Trophoblast cell (in vitro differentiated cells and primary cell): ENCODE measurements around the gene MEN1.

Source experiments
- DNase-seq, 2 donors: peaks; one replicate each; pipeline ENCODE4 v3.0.0-alpha.2; 2016
- H2AFZ ChIP-seq: 2 replicates; pipeline ENCODE4 v1.6.1; 2013; ENCODE audit warnings: low read length, moderate library complexity, mild to moderate bottlenecking; ENCODE audit not compliant: insufficient read depth, poor library complexity
- H2AK5ac ChIP-seq: 2 replicates; pipeline ENCODE4 v1.6.1; 2013; ENCODE audit warnings: mild to moderate bottlenecking, low read length
- H2BK120ac ChIP-seq: 2 replicates; pipeline ENCODE4 v1.6.1; 2013; ENCODE audit warnings: low read length, mild to moderate bottlenecking, moderate library complexity; ENCODE audit not compliant: insufficient read depth, poor library complexity
- H2BK12ac ChIP-seq: 2 replicates; pipeline ENCODE4 v1.6.1; 2013; ENCODE audit warnings: mild to moderate bottlenecking, low read length, moderate library complexity
- H2BK5ac ChIP-seq: 2 replicates; pipeline ENCODE4 v1.6.1; 2013; ENCODE audit warnings: low read length, low read depth, moderate library complexity, mild to moderate bottlenecking; ENCODE audit not compliant: poor library complexity
- H3K14ac ChIP-seq: 2 replicates; pipeline ENCODE4 v1.6.1; 2013; ENCODE audit warnings: mild to moderate bottlenecking, low read length
- H3K18ac ChIP-seq: 2 replicates; pipeline ENCODE4 v1.6.1; 2013; ENCODE audit warnings: mild to moderate bottlenecking, low read length
- H3K23ac ChIP-seq: 2 replicates; pipeline ENCODE4 v1.6.1; 2013; ENCODE audit warnings: low read length
- H3K27ac ChIP-seq: 2 replicates; pipeline ENCODE4 v1.5.1; 2013; ENCODE audit warnings: low read depth, mild to moderate bottlenecking, inconsistent platforms, low read length, moderate library complexity
- H3K27me3 ChIP-seq: 2 replicates; pipeline ENCODE4 v1.6.1; 2013; ENCODE audit warnings: inconsistent platforms, mild to moderate bottlenecking, low read length, moderate library complexity; ENCODE audit not compliant: insufficient read depth
- H3K36me3 ChIP-seq, 2 experiments: 1 replicate in 1 of 2; 2 replicates in 1 of 2; pipeline ENCODE4 v1.6.1; 2013; ENCODE audit warnings: low read length in 2 of 2, mild to moderate bottlenecking in 2 of 2, moderate library complexity in 1 of 2; ENCODE audit not compliant: insufficient read depth in 2 of 2, control insufficient read depth in 1 of 2
- H3K4ac ChIP-seq: 2 replicates; pipeline ENCODE4 v1.6.1; 2013; ENCODE audit warnings: low read depth, mild to moderate bottlenecking, low read length, moderate library complexity
- H3K4me1 ChIP-seq, 2 experiments: 1 replicate in 1 of 2; 2 replicates in 1 of 2; pipeline ENCODE4 v1.6.1; 2013; ENCODE audit warnings: low read length in 2 of 2, mild to moderate bottlenecking in 2 of 2, moderate library complexity in 1 of 2; ENCODE audit not compliant: insufficient read depth in 2 of 2, control insufficient read depth in 1 of 2
- H3K4me2 ChIP-seq: 2 replicates; pipeline ENCODE4 v1.6.1; 2013; ENCODE audit warnings: inconsistent platforms, mild to moderate bottlenecking, low read length, moderate library complexity
- H3K4me3 ChIP-seq: 2 replicates; pipeline ENCODE4 v1.5.1; 2013; ENCODE audit warnings: mild to moderate bottlenecking, low read depth, low read length, inconsistent platforms
- H3K79me1 ChIP-seq: one replicate; pipeline ENCODE4 v1.6.1; 2013; ENCODE audit warnings: low read length
- H3K79me2 ChIP-seq: 2 replicates; pipeline ENCODE4 v1.6.1; 2013; ENCODE audit warnings: low read length, mild to moderate bottlenecking; ENCODE audit not compliant: control insufficient read depth, insufficient read depth, poor library complexity
- H3K9ac ChIP-seq: 2 replicates; pipeline ENCODE4 v1.6.1; 2013; ENCODE audit warnings: mild to moderate bottlenecking, low read length
- H3K9me3 ChIP-seq: 2 replicates; pipeline ENCODE4 v1.6.1; 2013; ENCODE audit warnings: low read depth, mild to moderate bottlenecking, control low read depth, inconsistent platforms, low read length; ENCODE audit not compliant: insufficient read depth
- H4K12ac ChIP-seq: 2 replicates; pipeline ENCODE4 v1.6.1; 2013; ENCODE audit warnings: low read depth, mild to moderate bottlenecking, low read length, moderate library complexity
- H4K8ac ChIP-seq: 2 replicates; pipeline ENCODE4 v1.6.1; 2013; ENCODE audit warnings: low read depth, mild to moderate bottlenecking, low read length, moderate library complexity
- H4K91ac ChIP-seq: one replicate; pipeline ENCODE4 v1.6.1; 2013; ENCODE audit warnings: low read depth, mild to moderate bottlenecking, low read length, moderate library complexity
- WGBS: extraction: QIAGEN DNeasy Blood & Tissue Kit; methylation state at CpG from one replicate; pipeline ENCODE4 v1.1.7; 2013; ENCODE audit warnings: missing lambda C conversion rate; ENCODE audit not compliant: insufficient read length, insufficient coverage; ENCODE audit errors: extremely low coverage; 5-methylcytosine and 5-hydroxymethylcytosine counted together

The MEN1 gene

GRCh38 chr11:64764753-64765152 is 45.6 kb downstream of the MEN1 start:
- no peak overlapping the region for H2AFZ ChIP-seq
- H3K9ac ChIP-seq, result no peak overlapping the region
- no peak overlapping the region for H3K4ac ChIP-seq
- H3K79me1 ChIP-seq, result no peaks in the 10 kb centered on the region
- H4K8ac ChIP-seq, result no peak overlapping the region
- DNase-seq, result no peak
- H4K12ac ChIP-seq, result no peak overlapping the region
- peaks cover 66 to 76% of the 10 kb centered on the region in 2 experiments for H3K36me3 ChIP-seq
- H3K27me3 ChIP-seq, result no peaks in the 10 kb centered on the region
- no peak overlapping the region for H2AK5ac ChIP-seq
- no peak overlapping the region for H4K91ac ChIP-seq
- H3K4me1 ChIP-seq, result peaks cover 5 to 9% of the 10 kb centered on the region in 2 experiments
- no peak overlapping the region for H2BK120ac ChIP-seq
- H3K27ac ChIP-seq, result no peak overlapping the region
- no peaks in the 10 kb centered on the region for H3K79me2 ChIP-seq
- no CpG with 5 or more reads among the region's 8 CpGs for WGBS
- H3K4me2 ChIP-seq, result no peak overlapping the region
- no peak overlapping the region for H3K23ac ChIP-seq
- no peak overlapping the region for H3K4me3 ChIP-seq
- no peak overlapping the region for H3K14ac ChIP-seq
- no peak overlapping the region for H2BK12ac ChIP-seq
- H3K9me3 ChIP-seq, result no peaks in the 10 kb centered on the region
- no peak overlapping the region for H2BK5ac ChIP-seq
- no peak overlapping the region for H3K18ac ChIP-seq

GRCh38 chr11:64764040-64764611 is 46.2 kb downstream of the MEN1 start:
- Histone ChIP-seq H3K36me3 (peaks cover 62 to 70% of the 10 kb centered on the region in 2 experiments), H3K4me3 (no peak overlapping the region), H3K9me3 (no peaks in the 10 kb centered on the region), H2BK120ac (no peak overlapping the region), H3K4ac (no peak overlapping the region), H4K12ac (no peak overlapping the region), H3K4me2 (no peak overlapping the region), H3K79me2 (no peaks in the 10 kb centered on the region), H3K23ac (no peak overlapping the region), H3K14ac (no peak overlapping the region), H3K9ac (no peak overlapping the region), H4K91ac (no peak overlapping the region), H3K79me1 (no peaks in the 10 kb centered on the region), H3K27ac (no peak overlapping the region), H2BK5ac (no peak overlapping the region), H2BK12ac (no peak overlapping the region), H2AFZ (no peak overlapping the region), H3K27me3 (no peaks in the 10 kb centered on the region), H4K8ac (no peak overlapping the region), H3K4me1 (peaks cover 11 to 15% of the 10 kb centered on the region in 2 experiments), H2AK5ac (no peak overlapping the region), H3K18ac (no peak overlapping the region)
- no peak for DNase-seq
- WGBS, result no CpG with 5 or more reads among the region's 11 CpGs

GRCh38 chr11:64763526-64764039 is 46.8 kb downstream of the MEN1 start:
- no peak overlapping the region for H3K4me3 ChIP-seq
- H2AK5ac ChIP-seq, result no peak overlapping the region
- H4K12ac ChIP-seq, result no peak overlapping the region
- no CpG with 5 or more reads among the region's 6 CpGs for WGBS
- peaks cover 58 to 65% of the 10 kb centered on the region in 2 experiments for H3K36me3 ChIP-seq
- no peak overlapping the region for H3K27ac ChIP-seq
- H3K79me2 ChIP-seq, result no peaks in the 10 kb centered on the region
- H3K9ac ChIP-seq, result no peak overlapping the region
- H4K91ac ChIP-seq, result no peak overlapping the region
- H3K4me1 ChIP-seq, result peaks cover 12 to 15% of the 10 kb centered on the region in 2 experiments
- no peak overlapping the region for H4K8ac ChIP-seq
- DNase-seq, result no peak
- H3K23ac ChIP-seq, result no peak overlapping the region
- no peaks in the 10 kb centered on the region for H3K27me3 ChIP-seq
- H2BK12ac ChIP-seq, result no peak overlapping the region
- H2BK5ac ChIP-seq, result no peak overlapping the region
- H3K4me2 ChIP-seq, result no peak overlapping the region
- no peak overlapping the region for H2AFZ ChIP-seq
- no peak overlapping the region for H3K4ac ChIP-seq
- no peak overlapping the region for H3K18ac ChIP-seq
- no peak overlapping the region for H2BK120ac ChIP-seq
- H3K14ac ChIP-seq, result no peak overlapping the region
- no peaks in the 10 kb centered on the region for H3K9me3 ChIP-seq
- no peaks in the 10 kb centered on the region for H3K79me1 ChIP-seq

DNA sequence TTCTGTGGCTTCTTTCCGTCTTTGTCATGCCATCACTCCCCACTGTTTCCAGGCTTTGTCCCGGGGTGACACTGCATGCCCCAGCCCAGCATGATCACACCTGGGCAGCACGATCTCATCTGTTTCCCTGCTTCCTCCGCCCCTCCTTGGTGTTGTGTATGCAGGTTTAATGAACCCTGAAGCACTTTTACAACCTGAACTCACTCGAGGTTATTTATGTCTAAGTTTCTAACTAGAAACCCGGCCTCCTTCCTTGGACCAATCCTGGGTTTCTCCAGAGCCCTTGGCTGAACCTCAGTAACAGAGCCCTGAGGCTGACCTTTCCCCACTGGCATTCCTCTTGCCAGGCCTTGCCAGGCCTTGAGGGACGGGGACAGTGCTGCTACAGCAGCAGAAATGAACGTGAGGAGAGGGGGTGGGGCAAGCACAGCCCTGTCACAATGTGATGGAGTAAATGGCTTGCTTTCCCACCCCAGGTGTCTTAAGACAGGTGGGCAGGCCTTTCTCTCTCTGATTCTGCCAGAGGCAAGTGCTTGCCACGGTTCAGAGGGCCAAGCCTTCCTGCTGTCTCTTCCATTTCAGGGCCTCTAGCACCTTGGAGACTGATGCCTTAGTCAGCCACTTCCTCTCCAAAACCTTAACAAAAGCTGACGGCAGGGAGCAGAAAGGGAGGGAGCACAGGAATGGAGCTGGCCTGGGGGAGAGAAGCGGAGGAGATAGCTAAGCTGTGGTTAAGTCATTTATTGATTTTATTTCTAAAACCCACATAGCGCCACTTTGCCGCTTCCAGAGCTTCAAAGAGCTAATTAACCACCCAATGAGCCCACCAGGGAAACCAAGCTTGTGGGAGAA is 47.5 kb downstream of the MEN1 start:
- no peak overlapping the region for H3K18ac ChIP-seq
- DNase-seq, result no peak
- WGBS, result no CpG with 5 or more reads among the region's 13 CpGs
- no peak overlapping the region for H3K27ac ChIP-seq
- no peak overlapping the region for H2AFZ ChIP-seq
- no peaks in the 10 kb centered on the region for H3K9me3 ChIP-seq
- H3K79me1 ChIP-seq, result no peaks in the 10 kb centered on the region
- no peak overlapping the region for H3K14ac ChIP-seq
- no peak overlapping the region for H4K91ac ChIP-seq
- H3K4me1 ChIP-seq, result peaks cover 12 to 15% of the 10 kb centered on the region in 2 experiments
- no peak overlapping the region for H4K8ac ChIP-seq
- no peak overlapping the region for H2BK12ac ChIP-seq
- H2AK5ac ChIP-seq, result no peak overlapping the region
- no peak overlapping the region for H3K4me2 ChIP-seq
- H3K4me3 ChIP-seq, result no peak overlapping the region
- H3K79me2 ChIP-seq, result no peaks in the 10 kb centered on the region
- no peak overlapping the region for H3K23ac ChIP-seq
- H4K12ac ChIP-seq, result no peak overlapping the region
- H2BK5ac ChIP-seq, result no peak overlapping the region
- no peak overlapping the region for H3K4ac ChIP-seq
- H3K9ac ChIP-seq, result no peak overlapping the region
- no peaks in the 10 kb centered on the region for H3K27me3 ChIP-seq
- no peak overlapping the region for H2BK120ac ChIP-seq
- peaks cover 53 to 58% of the 10 kb centered on the region in 2 experiments for H3K36me3 ChIP-seq
